Adipocyte (in vitro differentiated cells): ENCODE results near the gene STRAP.
"Not testable (repeated sequence)": the region's sequence is repeated elsewhere in the genome, so short reads cannot be mapped to it uniquely, and the experiment has no call there.

Experiments used
- DNase-seq: peaks from one replicate; pipeline ENCODE4 v3.0.0-alpha.2; 2015; ENCODE audit warnings: low read depth
- H3K27me3 ChIP-seq: replicated peaks from 2 replicates; pipeline ENCODE4 v1.7.0; 2013; ENCODE audit warnings: mild to moderate bottlenecking, low read length, moderate library complexity; ENCODE audit not compliant: control insufficient read depth, insufficient read depth
- H3K36me3 ChIP-seq: 2 replicates; pipeline ENCODE4 v1.7.0; 2013; ENCODE audit warnings: low read length, mild to moderate bottlenecking, moderate library complexity; ENCODE audit not compliant: control insufficient read depth, insufficient read depth, severe bottlenecking
- H3K4me1 ChIP-seq: 2 replicates; pipeline ENCODE4 v1.7.0; 2013; ENCODE audit warnings: mild to moderate bottlenecking, low read length, moderate library complexity; ENCODE audit not compliant: control insufficient read depth, insufficient read depth
- H3K4me3 ChIP-seq: 2 replicates; pipeline ENCODE4 v1.7.0; 2013; ENCODE audit warnings: mild to moderate bottlenecking, low read length, moderate library complexity
- H3K9ac ChIP-seq: 2 replicates; pipeline ENCODE4 v1.7.0; 2013; ENCODE audit warnings: mild to moderate bottlenecking, low read length, moderate library complexity
- H3K9me3 ChIP-seq: 2 replicates; pipeline ENCODE4 v1.7.0; 2013; ENCODE audit warnings: mild to moderate bottlenecking, low read length, moderate library complexity; ENCODE audit not compliant: control insufficient read depth

STRAP gene

GRCh38 chr12:15899282-15899870, 17.2 kb downstream of the STRAP start:
- DNase-seq: peak; percentile 71
- Histone ChIP-seq H3K4me3 (no peak overlapping the region), H3K4me1 (peaks cover 10% of the 10 kb centered on the region), H3K9me3 (no peaks in the 10 kb centered on the region), H3K9ac (no peak overlapping the region), H3K36me3 (peaks cover 97% of the 10 kb centered on the region), H3K27me3 (no peaks in the 10 kb centered on the region)

GRCh38 chr12:15904378-15904920, 22.3 kb downstream of the STRAP start:
- Histone ChIP-seq H3K9me3 (no peaks in the 10 kb centered on the region), H3K4me1 (no peaks in the 10 kb centered on the region), H3K36me3 (peaks cover 69% of the 10 kb centered on the region), H3K9ac (no peak overlapping the region), H3K27me3 (no peaks in the 10 kb centered on the region), H3K4me3 (no peak overlapping the region)
- no peak for DNase-seq

GRCh38 chr12:15910468-15910863, 28.3 kb downstream of the STRAP start:
- H3K4me1 ChIP-seq: peaks cover 11% of the 10 kb centered on the region
- peaks cover 14% of the 10 kb centered on the region for H3K36me3 ChIP-seq
- DNase-seq: no peak
- no peaks in the 10 kb centered on the region for H3K27me3 ChIP-seq
- H3K9ac ChIP-seq: peak overlapping the region; percentile 93
- H3K9me3 ChIP-seq: no peaks in the 10 kb centered on the region
- peak overlapping the region; percentile 87 for H3K4me3 ChIP-seq

GRCh38 chr12:15910864-15911721, 28.9 kb downstream of the STRAP start, which contains the start of gene DERA:
TSS of gene DERA (plus strand) at chr12:15911332. CDS start at chr12:15911384, 52 bp downstream.
- Histone ChIP-seq H3K4me3 (peak within 1 kb of the TSS; percentile 87), H3K9ac (peak within 1 kb of the TSS; percentile 93), H3K27me3 (no peaks in the 10 kb centered on the region), H3K4me1 (peaks cover 11% of the 10 kb centered on the region), H3K9me3 (no peaks in the 10 kb centered on the region), H3K36me3 (peaks cover 15% of the 10 kb centered on the region)
- DNase-seq: peak; percentile 91

- H3K27me3 ChIP-seq, DNase-seq, H3K9me3 ChIP-seq, H3K36me3 ChIP-seq: not testable (repeated sequence)
- Histone ChIP-seq H3K4me3 (peak overlapping the region; percentile 87), H3K9ac (peak overlapping the region; percentile 93), H3K4me1 (peaks cover 11% of the 10 kb centered on the region)
Observed at GRCh38 chr12:15911931-15912330, 29.7 kb downstream of the STRAP start.

- H3K4me3 ChIP-seq, H3K36me3 ChIP-seq, H3K9me3 ChIP-seq, H3K9ac ChIP-seq, H3K27me3 ChIP-seq, DNase-seq: not testable (repeated sequence)
- H3K4me1 ChIP-seq: peaks cover 11% of the 10 kb centered on the region
Observed at GRCh38 chr12:15914131-15914530, 31.9 kb downstream of the STRAP start.

- Histone ChIP-seq H3K9ac (no peak overlapping the region), H3K4me3 (no peak overlapping the region), H3K4me1 (no peaks in the 10 kb centered on the region), H3K9me3 (no peaks in the 10 kb centered on the region), H3K36me3 (peaks cover 7% of the 10 kb centered on the region), H3K27me3 (no peaks in the 10 kb centered on the region)
- no peak for DNase-seq
Observed at GRCh38 chr12:15918066-15918465, 35.9 kb downstream of the STRAP start.

GRCh38 chr12:15919418-15919817, 37.2 kb downstream of the STRAP start:
- Histone ChIP-seq H3K9me3 (no peaks in the 10 kb centered on the region), H3K4me1 (no peaks in the 10 kb centered on the region), H3K9ac (no peak overlapping the region), H3K4me3 (no peak overlapping the region), H3K36me3 (peaks cover 7% of the 10 kb centered on the region), H3K27me3 (no peaks in the 10 kb centered on the region)
- no peak for DNase-seq

DNA sequence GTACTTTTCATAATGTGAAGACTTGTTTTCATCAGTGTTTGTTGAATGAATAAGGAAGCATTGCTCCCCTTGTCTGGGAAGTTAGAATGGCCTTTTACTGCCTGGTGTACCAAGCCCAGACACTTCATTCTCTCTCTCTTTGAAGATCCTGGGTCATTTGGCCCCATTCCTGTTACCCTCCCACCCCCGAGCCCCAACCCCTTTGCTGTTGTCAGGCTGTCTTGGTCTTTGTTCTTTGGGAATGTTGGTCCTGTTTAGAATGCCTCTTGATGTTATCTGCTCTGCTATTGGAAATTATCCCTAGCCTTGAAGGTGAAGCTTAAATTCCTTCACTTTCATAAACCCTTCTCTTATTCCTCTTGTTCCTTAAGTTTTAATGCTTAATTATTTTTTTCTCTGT, 42.8 kb downstream of the STRAP start:
- H3K4me1 ChIP-seq: peaks cover 10% of the 10 kb centered on the region

DNA sequence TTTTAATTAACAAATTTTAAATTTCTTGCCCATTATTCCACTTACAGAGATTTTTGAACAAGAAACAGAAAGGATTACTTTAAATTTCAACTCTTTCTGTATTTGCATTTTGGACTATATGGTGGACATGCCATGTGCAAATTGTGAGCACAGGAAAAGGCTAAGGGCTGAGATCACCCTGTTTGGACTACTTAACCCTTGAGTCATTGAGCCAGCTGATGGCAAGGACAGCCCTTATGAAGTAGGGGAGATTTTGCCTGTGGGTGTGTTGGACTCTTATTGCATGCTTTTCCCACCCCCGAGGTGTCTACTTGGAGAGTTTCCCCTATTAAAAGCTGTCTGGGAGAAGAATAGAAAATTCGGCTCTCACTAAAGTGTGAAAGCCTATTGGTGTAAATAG, 46.2 kb downstream of the STRAP start:
- H3K4me1 ChIP-seq: peaks cover 17% of the 10 kb centered on the region
- no peaks in the 10 kb centered on the region for H3K27me3 ChIP-seq
- no peak overlapping the region for H3K4me3 ChIP-seq
- H3K9me3 ChIP-seq: no peaks in the 10 kb centered on the region
- no peak overlapping the region for H3K9ac ChIP-seq
- DNase-seq: peak; percentile 41
- no peaks in the 10 kb centered on the region for H3K36me3 ChIP-seq

More for the DNA sequence above, 42.8 kb downstream of the STRAP start:
- no peaks in the 10 kb centered on the region for H3K9me3 ChIP-seq
- H3K27me3 ChIP-seq: no peaks in the 10 kb centered on the region
- H3K4me3 ChIP-seq: no peak overlapping the region
- no peak overlapping the region for H3K9ac ChIP-seq
- DNase-seq: no peak
- H3K36me3 ChIP-seq: no peaks in the 10 kb centered on the region

GRCh38 chr12:15928870-15929571, 46.8 kb downstream of the STRAP start:
- Histone ChIP-seq H3K4me3 (no peak overlapping the region), H3K9me3 (no peaks in the 10 kb centered on the region), H3K36me3 (no peaks in the 10 kb centered on the region), H3K9ac (no peak overlapping the region), H3K4me1 (peaks cover 17% of the 10 kb centered on the region), H3K27me3 (no peaks in the 10 kb centered on the region)
- DNase-seq: no peak
